PC-9 (cell line): Measurements from ENCODE around the gene TP53AIP1. TPM values are rescaled to one million over a fixed set of nuclear protein-coding genes. Genes with fewer than 3 reads are reported as not detected.

Experiments used
- BruUV-seq: library from RNA; stranded (reverse); fragments of 400-500 nt; replicated peaks from 2 replicates; lab custom pipeline; 2021; lab: Mats Ljungman, UMichigan
- CTCF ChIA-PET: fragments of 300-600 bp; sonication (Branson Sonifier 250); formaldehyde crosslinking; loops from one replicate; lab custom pipeline; 2022; ENCODE audit warnings: antibody characterized with exemption; lab: Charles Lee
- POLR2A ChIA-PET: fragments of 300-600 bp; sonication (Branson Sonifier 250); formaldehyde crosslinking; loops from one replicate; lab custom pipeline; 2022; ENCODE audit warnings: antibody characterized with exemption; ENCODE audit not compliant: unreplicated experiment; lab: Charles Lee
- DNase-seq, 2 experiments: peaks; one replicate each; pipeline versions ENCODE4 v3.0.0 to v3.0.0-alpha.2; 2015 to 2022; ENCODE audit warnings: mixed read lengths in 1 of 2
- H2AFZ ChIP-seq: fragments of 200-600 bp; sonication (generic); 2 replicates; pipeline ENCODE4 v1.8.1; 2017; ENCODE audit warnings: antibody characterized with exemption
- H3F3A ChIP-seq: fragments of 200-600 bp; sonication (generic); 2 replicates; pipeline ENCODE4 v1.8.1; 2017; ENCODE audit warnings: antibody characterized with exemption, mild to moderate bottlenecking, low read depth; ENCODE audit not compliant: insufficient read depth
- H3K27ac ChIP-seq: fragments of 200-600 bp; sonication (generic); 2 replicates; pipeline ENCODE4 v1.6.1; 2016; ENCODE audit warnings: mixed run types
- H3K27me3 ChIP-seq: fragments of 200-600 bp; sonication (generic); 2 replicates; pipeline ENCODE4 v1.6.1; 2016; ENCODE audit warnings: low read depth, mixed run types; ENCODE audit not compliant: insufficient read depth
- H3K36me3 ChIP-seq: fragments of 200-600 bp; sonication (generic); 2 replicates; pipeline ENCODE4 v1.6.1; 2016; ENCODE audit warnings: low read depth, mixed run types
- H3K4me1 ChIP-seq: fragments of 200-600 bp; sonication (generic); replicated peaks from 2 replicates; pipeline ENCODE4 v1.6.1; 2016; ENCODE audit warnings: mixed run types; ENCODE audit not compliant: insufficient read depth
- H3K4me2 ChIP-seq: fragments of 200-600 bp; sonication (generic); 2 replicates; pipeline ENCODE4 v1.6.1; 2017; ENCODE audit warnings: mixed run types
- H3K4me3 ChIP-seq: fragments of 200-600 bp; sonication (generic); 2 replicates; pipeline ENCODE4 v1.6.1; 2016; ENCODE audit warnings: mixed run types
- H3K79me2 ChIP-seq: fragments of 200-600 bp; sonication (generic); 2 replicates; pipeline ENCODE4 v1.6.1; 2017; ENCODE audit warnings: low read depth, mixed run types
- H3K9me2 ChIP-seq: fragments of 200-600 bp; sonication (generic); 2 replicates; pipeline ENCODE4 v1.8.1; 2017; ENCODE audit warnings: mild to moderate bottlenecking; ENCODE audit not compliant: insufficient read depth
- H3K9me3 ChIP-seq: fragments of 200-600 bp; sonication (generic); 2 replicates; pipeline ENCODE4 v1.8.1; 2016; ENCODE audit warnings: low read depth; ENCODE audit not compliant: insufficient read depth
- H4K20me1 ChIP-seq: fragments of 200-600 bp; sonication (generic); 2 replicates; pipeline ENCODE4 v1.8.1; 2017; ENCODE audit not compliant: insufficient read depth
- CTCF ChIP-seq: fragments of 200-600 bp; sonication (generic); conservative IDR thresholded peaks from 2 replicates; pipeline ENCODE4 v1.6.1; 2017; ENCODE audit warnings: mixed run types, antibody characterized with exemption, mild to moderate bottlenecking, moderate library complexity
- EZH2 ChIP-seq: fragments of 200-600 bp; sonication (generic); IDR thresholded peaks from 2 replicates; pipeline ENCODE4 v1.8.0; 2017; ENCODE audit warnings: antibody characterized with exemption, low read depth
- intact Hi-C: fragments of 100-400 bp; cut with micrococcal nuclease; formaldehyde crosslinking; loops from one replicate; pipeline ENCODE4 v1.10.0; 2022; ENCODE audit not compliant: unreplicated experiment
- total RNA-seq: library from RNA; stranded (reverse); gene quantifications from 2 replicates; pipeline ENCODE4 v1.2.3, GENCODE V29; 2021

Gene TP53AIP1
- total RNA-seq, 1 experiment from 2014 or later = not detected

- Histone ChIP-seq H3K9me2 (no peaks in the 10 kb centered on the region), H3K4me2 (no peak overlapping the region), H3K27me3 (no peaks in the 10 kb centered on the region), H4K20me1 (no peaks in the 10 kb centered on the region), H3K27ac (no peak overlapping the region), H3K79me2 (no peaks in the 10 kb centered on the region), H3K9me3 (no peaks in the 10 kb centered on the region), H3K4me1 (no peaks in the 10 kb centered on the region), H3F3A (peaks cover 1% of the 10 kb centered on the region; the same call in 1 of the 2 replicates), H3K4me3 (no peak overlapping the region), H2AFZ (no peak overlapping the region), H3K36me3 (peaks cover 33% of the 10 kb centered on the region)
- CTCF ChIA-PET = no interaction called here
- intact Hi-C loops = loop anchor here (10.0 kb wide), 1 partner anchor 352 kb away; no protein-coding TSS in a partner anchor
- TF ChIP-seq EZH2 (no peak), CTCF (no peak)
- POLR2A ChIA-PET = no interaction called here
- DNase-seq = no peak
- BruUV-seq = no TSS peak
Measured at GRCh38 chr11:128983023-128983422, 40.4 kb upstream of the TP53AIP1 start.

GRCh38 chr11:128981254-128981653 lies 38.6 kb upstream of the TP53AIP1 start:
- H3K4me2 ChIP-seq = no peak overlapping the region
- CTCF ChIA-PET = no interaction called here
- no peak overlapping the region for H3K4me3 ChIP-seq
- no peak overlapping the region for H2AFZ ChIP-seq
- no peaks in the 10 kb centered on the region for H3K4me1 ChIP-seq
- no peaks in the 10 kb centered on the region for H3F3A ChIP-seq
- H3K79me2 ChIP-seq = no peaks in the 10 kb centered on the region
- H3K27ac ChIP-seq = no peak overlapping the region
- DNase-seq = no peak
- POLR2A ChIA-PET = no interaction called here
- H3K9me2 ChIP-seq = no peaks in the 10 kb centered on the region
- H3K36me3 ChIP-seq = peaks cover 42% of the 10 kb centered on the region
- no TSS peak for BruUV-seq
- no peaks in the 10 kb centered on the region for H3K27me3 ChIP-seq
- H3K9me3 ChIP-seq = no peaks in the 10 kb centered on the region
- intact Hi-C loops = loop anchor here (10.0 kb wide), 1 partner anchor 354 kb away; no protein-coding TSS in a partner anchor
- H4K20me1 ChIP-seq = no peaks in the 10 kb centered on the region
- TF ChIP-seq EZH2 (no peak), CTCF (no peak)

- Histone ChIP-seq H3K4me1 (no peaks in the 10 kb centered on the region), H3K27ac (no peak overlapping the region), H3K27me3 (no peaks in the 10 kb centered on the region), H3K36me3 (peaks cover 30% of the 10 kb centered on the region), H3K79me2 (no peaks in the 10 kb centered on the region), H3K9me3 (no peaks in the 10 kb centered on the region), H2AFZ (no peak overlapping the region), H3K4me2 (no peak overlapping the region), H3K9me2 (no peaks in the 10 kb centered on the region), H4K20me1 (no peaks in the 10 kb centered on the region), H3F3A (no peaks in the 10 kb centered on the region), H3K4me3 (no peak overlapping the region)
- no TSS peak for BruUV-seq
- ChIA-PET CTCF (no interaction called here), POLR2A (no interaction called here)
- TF ChIP-seq CTCF (no peak), EZH2 (no peak)
- DNase-seq = no peak
- intact Hi-C loops = no loop called here
Measured at GRCh38 chr11:128970598-128971190, 28.0 kb upstream of the TP53AIP1 start.
